K562 (cell line): ENCODE data around the gene QPCT. TPM values are rescaled to one million over a fixed set of nuclear protein-coding genes. Genes with fewer than 3 reads are reported as not detected.

Source experiments
- ATAC-seq: fragments of 200-7000 bp; cut with Tn5 transposase; 3 replicates; pipeline ENCODE4 v1.9.1; 2020; ENCODE audit warnings: moderate library complexity
- BruUV-seq: library from RNA; stranded (reverse); fragments of 400-500 nt; replicated peaks from 2 replicates; lab custom pipeline; 2021; lab: Mats Ljungman, UMichigan
- CTCF ChIA-PET: fragments of 300-600 bp; formaldehyde crosslinking; extraction: SDS; loops from one replicate; lab custom pipeline; 2021; ENCODE audit warnings: low intra/inter-chr PET ratio; lab: Yijun Ruan, JAX
- POLR2A ChIA-PET: fragments of 300-600, 350-650 bp; sonication (Branson Sonifier 250); formaldehyde crosslinking; extraction: SDS; loops from one replicate; lab custom pipeline; 2021; ENCODE audit warnings: antibody characterized with exemption, inconsistent platforms; lab: Yijun Ruan, JAX
- DNase-seq, 4 experiments: peaks; one replicate each; pipeline versions ENCODE4 v3.0.0 to v3.0.0-alpha.2; 2011 to 2018; ENCODE audit warnings: low spot score in 3 of 4, mixed read lengths in 3 of 4; ENCODE audit errors: extremely low read depth in 1 of 4
- FAIRE-seq: peaks from 2 replicates; lab custom pipeline; 2011; peaks lifted over from hg19 to GRCh38; lab: Jason Lieb, UNC
- H2AFZ ChIP-seq: 2 replicates; pipeline ENCODE4 v1.6.0; 2011; ENCODE audit warnings: low read depth, low read length, control low read depth, inconsistent platforms
- H3K27ac ChIP-seq: fragments of 200-600 bp; 3 replicates; pipeline ENCODE4 v1.8.0; 2011; ENCODE audit warnings: low read depth, mild to moderate bottlenecking, control low read depth, inconsistent platforms, low read length, moderate library complexity, mixed read lengths; ENCODE audit errors: extremely low read depth
- H3K27me3 ChIP-seq, 2 experiments: fragments of 300-600 bp in 1 of 2; 2 replicates in 1 of 2; 3 replicates in 1 of 2; pipeline versions ENCODE4 v1.6.0 to v1.8.0; 2011; ENCODE audit warnings: inconsistent platforms in 2 of 2, low read length in 2 of 2, mild to moderate bottlenecking in 1 of 2, mixed read lengths in 1 of 2, moderate library complexity in 1 of 2; ENCODE audit not compliant: control insufficient read depth in 2 of 2, insufficient read depth in 2 of 2
- H3K36me3 ChIP-seq: fragments of 300-600 bp; 3 replicates; pipeline ENCODE4 v1.8.0; 2011; ENCODE audit warnings: mild to moderate bottlenecking, low read length, inconsistent platforms; ENCODE audit not compliant: control insufficient read depth, insufficient read depth
- H3K4me1 ChIP-seq, 2 experiments: fragments of 200-600 bp in 1 of 2; replicated peaks in 1 of 2; 2 replicates in 1 of 2; 3 replicates in 1 of 2; pipeline versions ENCODE4 v1.5.1 to v1.8.0; 2011; ENCODE audit warnings: inconsistent platforms in 2 of 2, low read length in 2 of 2, mild to moderate bottlenecking in 1 of 2, mixed read lengths in 1 of 2, moderate library complexity in 1 of 2; ENCODE audit not compliant: control insufficient read depth in 2 of 2, insufficient read depth in 2 of 2
- H3K4me2 ChIP-seq: 2 replicates; pipeline ENCODE4 v1.6.1; 2011; ENCODE audit warnings: low read length, control low read depth, inconsistent platforms, mixed read lengths; ENCODE audit not compliant: insufficient read depth
- H3K4me3 ChIP-seq: fragments of 200-600 bp; sonication (generic), shearing (Covaris generic); 2 replicates; pipeline ENCODE4 v1.5.1; 2016; ENCODE audit warnings: control low read depth, inconsistent platforms
- H3K79me2 ChIP-seq: fragments of 200-600 bp; 3 replicates; pipeline ENCODE4 v1.8.0; 2011; ENCODE audit warnings: low read length, inconsistent platforms; ENCODE audit not compliant: control insufficient read depth, insufficient read depth
- H3K9ac ChIP-seq, 2 experiments: 2 replicates each; pipeline versions ENCODE4 v1.6.0 to v1.6.1; 2011; ENCODE audit warnings: low read depth in 2 of 2, low read length in 2 of 2, control low read depth in 1 of 2, inconsistent platforms in 1 of 2, mild to moderate bottlenecking in 1 of 2, mixed read lengths in 1 of 2; ENCODE audit not compliant: insufficient read depth in 1 of 2
- H3K9me1 ChIP-seq: one replicate; pipeline ENCODE4 v1.6.0; 2011; ENCODE audit warnings: inconsistent platforms, mild to moderate bottlenecking, low read length, moderate library complexity; ENCODE audit not compliant: control insufficient read depth, insufficient read depth
- H3K9me3 ChIP-seq: replicated peaks from 2 replicates; pipeline ENCODE4 v1.5.1; 2011; ENCODE audit warnings: low read depth, low read length, inconsistent platforms; ENCODE audit not compliant: control insufficient read depth, insufficient read depth
- H4K20me1 ChIP-seq: replicated peaks from 2 replicates; pipeline ENCODE4 v1.6.1; 2011; ENCODE audit warnings: low read length, inconsistent platforms, mixed read lengths; ENCODE audit not compliant: control insufficient read depth, insufficient read depth
- FOXA3 ChIP-seq, 2 experiments: fragments of 450-650 bp in 1 of 2; sonication (generic) in 1 of 2; formaldehyde crosslinking; IDR thresholded peaks in 1 of 2; conservative IDR thresholded peaks in 1 of 2; 2 replicates each; pipeline versions ENCODE4 v1.4.0 to v1.8.0; 2020 to 2022; ENCODE audit warnings: mild to moderate bottlenecking in 2 of 2, missing genetic modification reagents in 1 of 2
- GABPA ChIP-seq: fragments of 200-800 bp; sonication (Bioruptor generic); conservative IDR thresholded peaks from 2 replicates; pipeline ENCODE4 v1.6.1; 2016; ENCODE audit warnings: low read depth, missing genetic modification characterization, missing compliant biosample characterization
- JUN ChIP-seq, 2 experiments: sonication (generic) in 1 of 2; formaldehyde crosslinking in 1 of 2; IDR thresholded peaks; 2 replicates each; pipeline versions ENCODE4 v1.6.1 to v1.8.0; 2012 to 2022; ENCODE audit warnings: borderline replicate concordance in 2 of 2, mild to moderate bottlenecking in 2 of 2, improper control_type of control experiment in 1 of 2, low read depth in 1 of 2, low read length in 1 of 2, missing genetic modification reagents in 1 of 2
- MAFK ChIP-seq: IDR thresholded peaks from 2 replicates; pipeline ENCODE4 v1.6.1; 2011; ENCODE audit warnings: low read length, improper control_type of control experiment
- NBN ChIP-seq: fragments of 450-650 bp; IDR thresholded peaks from 2 replicates; pipeline ENCODE4 v1.6.1; 2016; ENCODE audit warnings: low read depth, mild to moderate bottlenecking
- NFATC3 ChIP-seq: fragments of 450-650 bp; IDR thresholded peaks from 2 replicates; pipeline ENCODE4 v1.6.1; 2017; ENCODE audit warnings: mild to moderate bottlenecking
- RUNX1 ChIP-seq: sonication (generic); IDR thresholded peaks from 2 replicates; pipeline ENCODE4 v1.6.1; 2016; ENCODE audit warnings: antibody characterized with exemption, low read depth
- TSC22D4 ChIP-seq: fragments of 450-650 bp; IDR thresholded peaks from 2 replicates; pipeline ENCODE4 v1.6.1; 2016; ENCODE audit warnings: missing genetic modification characterization, missing biosample characterization, control low read depth
- ZFP36 ChIP-seq: fragments of 150-350 bp; IDR thresholded peaks from 2 replicates; pipeline ENCODE4 v1.6.1; 2018; ENCODE audit warnings: low read length, low read depth; ENCODE audit not compliant: partially characterized antibody
- ZNF583 ChIP-seq: fragments of 250-450 bp; sonication (Bioruptor Pico); IDR thresholded peaks from 2 replicates; pipeline ENCODE4 v1.4.0; 2020
- WGBS: fragments of 100-300 bp; shearing (Covaris generic); methylation state at CpG from one replicate; pipeline ENCODE4 v1.1.6; 2016; ENCODE audit warnings: low coverage, mixed read lengths; ENCODE audit not compliant: insufficient coverage; ENCODE audit errors: missing lambda C conversion rate; 5-methylcytosine and 5-hydroxymethylcytosine counted together
- in situ Hi-C: fragments of 300-500 bp; cut with MboI; formaldehyde crosslinking; loops from 4 replicates; pipeline ENCODE4 v1.15.0; 2018; ENCODE audit warnings: inconsistent platforms, mixed read lengths
- intact Hi-C: fragments of 100-400 bp; cut with micrococcal nuclease; formaldehyde crosslinking; loops from 2 replicates; pipeline ENCODE4 v1.14.2; 2022
- polyA plus RNA-seq, 8 experiments: library from polyadenylated mRNA; depleted of rRNA in 4 of 8; stranded (reverse) in 5 of 8; unstranded in 3 of 8; fragments of >200 nt; fragmentation: Nextera tagmentation in 2 of 8; fragmentation: Illumina TruSeq in 1 of 8; extraction: Ambion mirVana in 2 of 8; extraction: Trizol in 1 of 8; gene quantifications; 2 replicates each; pipeline versions ENCODE4 v1.2.1 to v1.2.3, GENCODE V29; 2011 to 2014; ENCODE audit warnings: inconsistent platforms in 1 of 8, missing spikeins in 1 of 8
- total RNA-seq, 7 experiments: library from RNA; depleted of rRNA in 6 of 7; stranded (reverse); fragments of >200 nt in 6 of 7; fragmentation: Illumina TruSeq in 2 of 7; extraction: Trizol in 2 of 7; gene quantifications; 2 replicates each; pipeline versions ENCODE4 v1.2.1 to v1.2.3, GENCODE V29; 2011 to 2021; ENCODE audit warnings: low replicate concordance in 1 of 7
- TF ChIP-seq, protein P1 (sequence below): sonication (generic); formaldehyde crosslinking; IDR thresholded peaks from 2 replicates; pipeline ENCODE4 v1.8.1; 2022; ENCODE audit warnings: missing genetic modification reagents
- TF ChIP-seq, protein P2 (sequence below): fragments of 450-650 bp; IDR thresholded peaks from 2 replicates; pipeline ENCODE4 v1.6.1; 2016; ENCODE audit warnings: missing biosample characterization, missing genetic modification characterization
- TF ChIP-seq, protein P3 (sequence below): sonication (generic); IDR thresholded peaks from 2 replicates; pipeline ENCODE4 v1.6.1; 2016

Gene QPCT
- total and polyA plus RNA-seq, 9 of the 15 experiments (the other 6 are each of a cell fraction or from before 2014, with no cell fraction given) = 0.07 TPM; not detected in 8

- H3K79me2 ChIP-seq = no peaks in the 10 kb centered on the region
- H3K9ac ChIP-seq = no peak overlapping the region
- no peak for FAIRE-seq
- no TSS peak for BruUV-seq
- H3K27me3 ChIP-seq = no peaks in the 10 kb centered on the region
- in situ Hi-C loops (loop anchor here (5.0 kb wide), 1 partner anchor 33 kb away; no protein-coding TSS in a partner anchor), intact Hi-C loops (loop anchor here (10.0 kb wide), 1 partner anchor 116 kb away; no protein-coding TSS in a partner anchor)
- H2AFZ ChIP-seq = no peak overlapping the region
- no peak for DNase-seq
- H3K4me3 ChIP-seq = no peak overlapping the region
- H3K9me3 ChIP-seq = no peaks in the 10 kb centered on the region
- H4K20me1 ChIP-seq = no peaks in the 10 kb centered on the region
- ChIA-PET POLR2A (interaction anchor here (0.9 kb wide), 1 partner anchor 9 kb away, joined by 5 read pairs; no protein-coding TSS in a partner anchor), CTCF (no interaction called here)
- no peak for ATAC-seq
- H3K4me1 ChIP-seq = peaks cover 3 to 15% of the 10 kb centered on the region in 2 experiments; a peak in 2 of 5 replicates
- no peak overlapping the region for H3K4me2 ChIP-seq
- TF ChIP-seq, protein P1, sequence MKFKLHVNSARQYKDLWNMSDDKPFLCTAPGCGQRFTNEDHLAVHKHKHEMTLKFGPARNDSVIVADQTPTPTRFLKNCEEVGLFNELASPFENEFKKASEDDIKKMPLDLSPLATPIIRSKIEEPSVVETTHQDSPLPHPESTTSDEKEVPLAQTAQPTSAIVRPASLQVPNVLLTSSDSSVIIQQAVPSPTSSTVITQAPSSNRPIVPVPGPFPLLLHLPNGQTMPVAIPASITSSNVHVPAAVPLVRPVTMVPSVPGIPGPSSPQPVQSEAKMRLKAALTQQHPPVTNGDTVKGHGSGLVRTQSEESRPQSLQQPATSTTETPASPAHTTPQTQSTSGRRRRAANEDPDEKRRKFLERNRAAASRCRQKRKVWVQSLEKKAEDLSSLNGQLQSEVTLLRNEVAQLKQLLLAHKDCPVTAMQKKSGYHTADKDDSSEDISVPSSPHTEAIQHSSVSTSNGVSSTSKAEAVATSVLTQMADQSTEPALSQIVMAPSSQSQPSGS (CRISPR knock-in tag) = no peak
- H3K36me3 ChIP-seq = no peaks in the 10 kb centered on the region
- no peak overlapping the region for H3K27ac ChIP-seq
- 11% methylated on average over 6 of the region's 6 CpGs for WGBS
- peaks cover 3% of the 10 kb centered on the region for H3K9me1 ChIP-seq
Observed at GRCh38 chr2:37418956-37419355, 74.5 kb downstream of the QPCT start.

DNA sequence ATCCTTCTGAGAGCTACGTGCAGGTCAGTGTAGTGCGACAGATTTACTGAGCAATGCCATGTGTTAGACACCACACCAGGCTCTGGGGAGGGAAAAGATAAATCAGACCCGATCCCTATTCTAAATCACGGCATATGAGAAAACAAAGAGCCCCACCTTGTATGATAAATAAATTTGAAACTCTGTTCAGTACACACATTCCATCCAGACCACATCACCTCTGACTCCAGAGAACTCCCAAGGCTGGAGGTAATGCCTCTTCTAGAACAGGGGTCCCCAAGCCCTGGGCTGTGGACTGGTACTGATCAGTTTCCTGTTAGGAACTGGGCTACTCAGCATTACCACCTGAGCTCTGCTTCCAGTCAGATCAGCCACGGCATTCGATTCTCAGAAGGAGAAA, 77.3 kb downstream of the QPCT start:
- no peak overlapping the region for H3K4me3 ChIP-seq
- H3K9ac ChIP-seq = no peak overlapping the region
- H3K4me1 ChIP-seq = no peaks in the 10 kb centered on the region; a peak in 1 of 5 replicates
- intact Hi-C loops = no loop called here
- no peak for ATAC-seq
- no peak for TF ChIP-seq ZNF583 (CRISPR knock-in tag)
- no peak for TF ChIP-seq RUNX1
- TF ChIP-seq NBN = no peak
- TF ChIP-seq ZFP36 = no peak
- TF ChIP-seq JUN (IDR thresholded peaks at IDR 0.05; ENCODE audit: borderline replicate concordance, low read depth, low read length) = no peak
- no peak for TF ChIP-seq JUN (CRISPR knock-in tag; IDR thresholded peaks at IDR 0.05; ENCODE audit: borderline replicate concordance)
- no peak for TF ChIP-seq NFATC3
- TF ChIP-seq MAFK = no peak
- no peak for TF ChIP-seq TSC22D4 (tag)
- TF ChIP-seq, protein P2, sequence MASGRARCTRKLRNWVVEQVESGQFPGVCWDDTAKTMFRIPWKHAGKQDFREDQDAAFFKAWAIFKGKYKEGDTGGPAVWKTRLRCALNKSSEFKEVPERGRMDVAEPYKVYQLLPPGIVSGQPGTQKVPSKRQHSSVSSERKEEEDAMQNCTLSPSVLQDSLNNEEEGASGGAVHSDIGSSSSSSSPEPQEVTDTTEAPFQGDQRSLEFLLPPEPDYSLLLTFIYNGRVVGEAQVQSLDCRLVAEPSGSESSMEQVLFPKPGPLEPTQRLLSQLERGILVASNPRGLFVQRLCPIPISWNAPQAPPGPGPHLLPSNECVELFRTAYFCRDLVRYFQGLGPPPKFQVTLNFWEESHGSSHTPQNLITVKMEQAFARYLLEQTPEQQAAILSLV (tag) = no peak
- TF ChIP-seq, protein P3, sequence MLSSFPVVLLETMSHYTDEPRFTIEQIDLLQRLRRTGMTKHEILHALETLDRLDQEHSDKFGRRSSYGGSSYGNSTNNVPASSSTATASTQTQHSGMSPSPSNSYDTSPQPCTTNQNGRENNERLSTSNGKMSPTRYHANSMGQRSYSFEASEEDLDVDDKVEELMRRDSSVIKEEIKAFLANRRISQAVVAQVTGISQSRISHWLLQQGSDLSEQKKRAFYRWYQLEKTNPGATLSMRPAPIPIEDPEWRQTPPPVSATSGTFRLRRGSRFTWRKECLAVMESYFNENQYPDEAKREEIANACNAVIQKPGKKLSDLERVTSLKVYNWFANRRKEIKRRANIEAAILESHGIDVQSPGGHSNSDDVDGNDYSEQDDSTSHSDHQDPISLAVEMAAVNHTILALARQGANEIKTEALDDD = no peak
- no peak for TF ChIP-seq GABPA (tag)
- no peak for TF ChIP-seq FOXA3 (CRISPR knock-in tag; conservative IDR thresholded peaks at IDR 0.05 in 1 of 2, IDR thresholded peaks at IDR 0.05 in 1 of 2)
- no peak for DNase-seq
- no peaks in the 10 kb centered on the region for H3K9me1 ChIP-seq
- in situ Hi-C loops = no loop called here
- WGBS = 2% methylated on average over 6 of the region's 6 CpGs
- no peaks in the 10 kb centered on the region for H4K20me1 ChIP-seq
- H3K27ac ChIP-seq = no peak overlapping the region
- FAIRE-seq = no peak
- H3K36me3 ChIP-seq = no peaks in the 10 kb centered on the region
- POLR2A ChIA-PET = no interaction called here
- BruUV-seq = no TSS peak
- H3K4me2 ChIP-seq = no peak overlapping the region
- H3K27me3 ChIP-seq = no peaks in the 10 kb centered on the region
- no peak overlapping the region for H2AFZ ChIP-seq
- no peaks in the 10 kb centered on the region for H3K9me3 ChIP-seq
- no peaks in the 10 kb centered on the region for H3K79me2 ChIP-seq
- CTCF ChIA-PET = no interaction called here
